ENCODE results near the gene GLI2.

Gene GLI2

GRCh38 chr2:120715941-120716340, 19.7 kb upstream of the GLI2 start:
- no peak for DNase-seq

GRCh38 chr2:120716641-120717585, 18.8 kb upstream of the GLI2 start:
- DNase-seq: no peak

- no peak for DNase-seq
These were observed 16.2 kb upstream of the GLI2 start for GRCh38 chr2:120719491-120719890.

GRCh38 chr2:120720231-120720630, 15.4 kb upstream of the GLI2 start:
- no peak for DNase-seq

- DNase-seq: no peak
These were observed 14.8 kb upstream of the GLI2 start for GRCh38 chr2:120720746-120721375.

GRCh38 chr2:120722246-120722567, 13.5 kb upstream of the GLI2 start:
- no peak for DNase-seq

GRCh38 chr2:120722568-120723421, 12.9 kb upstream of the GLI2 start:
- no peak for DNase-seq

GRCh38 chr2:120726245-120726644, 9.4 kb upstream of the GLI2 start:
- DNase-seq: no peak

GRCh38 chr2:120729406-120730399, 6.0 kb upstream of the GLI2 start:
- DNase-seq: no peak

- no peak for DNase-seq
These were observed 4.5 kb upstream of the GLI2 start for GRCh38 chr2:120731175-120731574.

GRCh38 chr2:120732506-120733237, 3.0 kb upstream of the GLI2 start:
- DNase-seq: no peak

- no peak for DNase-seq
These were observed 2.3 kb upstream of the GLI2 start for GRCh38 chr2:120733238-120733932.

GRCh38 chr2:120734930-120735651, 577 bp upstream of the GLI2 start:
- no peak for DNase-seq

- DNase-seq: no peak
These were observed 545 bp downstream of the GLI2 start for GRCh38 chr2:120736202-120736623.

- DNase-seq: no peak
These were observed 1.1 kb downstream of the GLI2 start for GRCh38 chr2:120736624-120737339.

- no peak for DNase-seq
These were observed 1.9 kb downstream of the GLI2 start for GRCh38 chr2:120737340-120738101.

- no peak for DNase-seq
These were observed 2.4 kb downstream of the GLI2 start for GRCh38 chr2:120738117-120738516.

- DNase-seq: no peak
These were observed 3.2 kb downstream of the GLI2 start for GRCh38 chr2:120738786-120739437.

All from CD4-positive, alpha-beta T cell treated with Interleukin-17A for 1 hour (primary cell).